Stimulated activated CD4-positive, alpha-beta T cell treated with anti-CD3 and anti-CD28 coated beads, Interleukin-15, amount 100 ng/mL, for 1 hour (primary cell): ENCODE data around the gene HS6ST1.

Experiments used
- DNase-seq, 2 donors: peaks; one replicate each; pipeline ENCODE4 v3.0.0-alpha.2; 2020; ENCODE audit warnings: low read depth in 1 of 2, low spot score in 1 of 2

HS6ST1 gene

DNA sequence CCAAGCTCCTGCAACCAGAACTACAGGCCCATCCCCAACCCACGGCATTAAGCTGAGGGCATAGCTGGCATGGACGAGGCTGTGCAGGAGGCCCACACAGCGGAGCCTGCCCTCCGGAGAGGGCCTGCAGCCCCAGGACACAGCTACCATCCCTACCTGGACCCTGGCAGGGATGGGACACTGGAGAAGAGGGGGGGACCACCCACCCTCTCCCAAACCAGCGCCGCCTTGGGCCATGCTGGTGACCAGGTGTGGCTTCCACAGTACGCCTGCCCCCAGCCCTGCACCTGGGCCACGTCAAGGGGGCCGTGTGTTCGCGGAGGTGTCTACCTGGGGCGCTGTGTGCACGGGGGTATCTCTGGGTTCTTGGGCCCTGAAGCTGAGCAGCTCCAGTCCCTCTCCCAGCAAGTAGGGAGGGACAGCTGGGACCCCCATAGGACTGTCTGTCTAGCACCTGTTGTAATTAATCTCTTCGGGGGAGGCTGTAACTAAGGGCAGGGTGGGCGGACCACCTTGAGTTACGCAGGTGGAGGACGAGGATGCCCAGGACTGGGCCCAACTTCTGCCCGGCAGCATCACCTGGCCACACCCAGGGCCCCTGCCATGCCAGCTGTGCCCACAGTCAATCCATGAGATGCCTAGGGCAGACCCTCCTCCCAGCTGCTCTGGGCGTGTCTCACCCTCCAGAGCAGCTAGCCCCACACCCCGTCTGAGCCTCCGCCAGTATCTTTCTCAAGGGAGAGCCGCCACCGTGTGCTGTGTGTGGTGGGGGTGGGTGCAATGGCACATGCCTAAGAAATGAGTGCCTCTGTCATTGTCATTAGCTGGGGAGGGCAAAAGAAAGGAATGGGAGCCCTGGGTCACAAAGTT lies 18.3 kb downstream of the HS6ST1 start:
- no peak for DNase-seq

DNA sequence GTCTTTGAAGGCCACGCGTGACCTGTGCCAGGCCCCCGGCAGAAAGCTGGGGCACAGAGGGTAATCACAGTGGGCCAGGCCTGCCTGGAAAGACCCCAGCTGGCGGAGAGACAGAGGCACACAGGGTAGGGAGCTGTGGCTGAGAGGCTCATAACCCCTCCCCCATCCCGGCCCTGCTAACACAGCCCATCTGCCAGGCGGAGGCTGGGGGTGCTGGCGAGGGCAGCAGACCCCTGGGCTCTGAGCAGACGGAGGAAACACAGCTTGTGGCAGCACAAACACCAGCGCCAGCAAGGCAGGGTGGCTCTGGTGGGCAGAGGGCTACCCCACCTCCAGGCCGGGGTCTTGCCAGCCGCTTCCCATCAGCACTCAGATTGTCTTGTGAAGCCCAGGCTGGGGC lies 19.0 kb downstream of the HS6ST1 start:
- DNase-seq = no peak

DNA sequence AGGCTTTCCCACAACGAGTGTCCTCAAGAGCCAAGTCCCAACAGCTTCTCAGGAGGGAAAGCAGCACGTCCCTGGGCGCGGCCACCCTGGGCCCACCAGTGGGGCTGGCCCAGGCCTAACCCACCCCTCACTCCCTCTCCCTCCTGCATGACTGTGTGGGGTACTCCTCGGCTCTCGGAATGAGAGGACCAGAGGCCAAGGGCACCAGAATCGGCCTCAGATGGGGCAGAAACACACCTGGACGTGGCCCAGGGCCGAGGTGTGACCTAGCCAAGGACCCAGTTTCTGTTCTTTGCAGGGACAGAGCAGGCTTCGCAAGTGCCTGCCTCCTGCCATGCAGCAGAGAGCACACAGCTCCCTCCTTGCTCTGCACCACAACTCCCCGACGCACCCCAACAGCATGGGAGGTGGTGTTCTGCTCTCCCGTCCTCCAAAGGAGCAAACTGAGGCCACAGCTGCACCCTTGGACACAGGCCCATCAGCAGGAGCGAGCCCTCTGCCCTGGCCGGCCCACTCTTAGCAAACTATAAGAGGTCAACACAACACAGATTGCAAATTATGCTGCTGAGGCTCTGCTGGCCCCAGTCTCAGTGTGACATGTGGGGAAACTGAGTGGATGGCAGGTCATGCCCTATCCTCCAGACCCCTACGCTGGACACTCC lies 19.7 kb downstream of the HS6ST1 start:
- no peak for DNase-seq

DNA sequence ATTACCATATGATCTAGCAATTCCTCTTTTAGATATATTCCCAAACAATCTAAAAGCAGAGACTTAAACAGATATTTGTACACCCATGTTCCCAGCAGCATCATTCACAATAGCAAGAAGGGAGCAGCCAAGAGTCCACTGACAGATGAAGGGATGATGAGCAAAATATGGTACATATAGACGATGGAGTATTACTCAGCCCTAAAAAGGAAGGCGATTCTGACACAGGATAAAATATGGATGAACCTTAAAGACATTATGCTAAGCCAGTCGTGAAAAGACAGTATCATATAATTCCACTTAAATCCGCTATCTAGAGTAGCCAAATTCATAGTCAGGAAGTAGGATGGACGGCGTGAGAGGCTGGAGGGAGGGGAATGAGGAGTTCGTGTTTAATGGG lies 20.4 kb downstream of the HS6ST1 start:
- no peak for DNase-seq

DNA sequence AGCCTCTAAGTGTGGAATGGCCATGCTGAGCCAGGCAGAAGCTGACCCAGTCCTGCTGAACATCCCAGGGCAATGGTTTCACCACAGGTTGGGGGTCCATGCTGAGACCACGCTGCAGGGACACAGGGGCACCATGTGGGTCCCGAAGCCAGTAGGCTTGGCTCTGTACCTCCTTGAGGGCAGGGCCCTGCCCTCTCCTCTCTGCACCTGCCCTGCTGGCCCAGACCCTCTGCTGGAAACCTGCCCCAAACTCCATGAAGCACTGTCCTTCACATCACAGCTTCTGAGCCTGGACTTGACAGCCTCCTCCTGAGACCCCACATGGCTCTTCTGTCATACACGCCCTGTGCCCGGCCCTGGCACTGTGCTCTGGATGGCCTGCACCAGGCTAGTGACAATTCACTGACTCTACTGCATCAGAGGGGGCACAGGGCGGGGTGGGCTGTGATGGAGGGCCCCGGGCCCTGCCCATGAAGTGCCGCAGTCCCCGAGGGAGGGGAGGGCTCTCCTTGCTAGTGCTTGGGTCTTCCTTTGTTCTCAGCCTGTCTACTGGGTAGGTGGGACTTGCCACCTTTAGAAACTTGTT lies 24.7 kb downstream of the HS6ST1 start:
- no peak for DNase-seq

DNA sequence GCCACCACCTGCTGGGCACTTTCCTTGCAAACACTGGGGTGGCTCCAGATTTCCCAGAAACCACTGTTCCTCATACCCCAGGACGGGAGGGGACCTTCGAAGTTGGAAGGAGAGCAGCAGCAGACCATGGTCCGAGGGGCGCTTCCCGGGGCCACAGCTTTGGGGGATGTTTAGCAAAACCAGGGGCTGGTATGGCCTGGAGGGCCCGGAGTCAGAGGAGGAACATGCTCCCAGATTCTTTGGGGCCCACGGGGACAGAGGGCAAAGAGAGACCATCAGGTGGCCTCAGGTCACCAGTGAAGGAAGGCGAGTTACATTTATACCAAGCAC lies 25.3 kb downstream of the HS6ST1 start:
- no peak for DNase-seq

DNA sequence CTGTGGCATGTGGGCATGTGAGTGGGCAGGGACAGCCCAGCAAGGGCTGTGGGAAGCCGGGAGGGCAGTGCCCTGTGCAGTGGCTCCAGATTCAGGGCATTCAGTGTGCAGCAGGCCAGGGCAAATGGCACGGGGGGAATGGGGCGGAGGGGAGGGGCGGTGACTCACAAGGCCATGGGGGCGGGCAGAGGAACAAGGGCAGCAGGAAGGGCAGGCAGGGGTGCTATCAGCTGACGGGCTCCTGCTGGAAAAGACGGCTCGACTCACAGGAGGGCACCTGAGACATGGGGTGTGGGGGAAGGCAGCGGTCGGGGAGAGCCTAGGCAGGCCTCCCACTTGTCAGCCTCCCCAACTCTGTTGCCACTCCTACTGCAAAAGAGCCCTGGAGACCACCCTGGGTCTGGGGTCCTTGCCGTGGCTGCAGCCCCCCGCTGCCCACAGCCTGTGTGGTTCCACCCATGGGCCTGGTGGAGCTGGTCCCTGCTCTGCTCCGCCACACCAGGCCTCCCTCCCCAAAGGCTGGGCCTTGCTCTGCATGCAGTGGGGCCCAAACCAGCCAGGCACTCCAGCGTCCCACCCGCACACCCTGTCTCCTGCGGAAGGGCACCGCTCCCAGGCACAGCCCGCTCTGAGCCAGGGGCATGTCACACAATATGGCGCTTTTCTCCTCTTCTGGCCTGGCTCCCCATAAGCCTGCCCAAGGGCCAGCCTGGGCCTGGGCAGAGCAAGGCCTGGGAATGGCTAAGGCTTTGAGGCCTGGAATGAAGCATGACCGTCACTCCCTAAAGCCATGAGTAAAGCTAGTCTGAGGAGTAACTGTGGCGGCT lies 25.9 kb downstream of the HS6ST1 start:
- no peak for DNase-seq

DNA sequence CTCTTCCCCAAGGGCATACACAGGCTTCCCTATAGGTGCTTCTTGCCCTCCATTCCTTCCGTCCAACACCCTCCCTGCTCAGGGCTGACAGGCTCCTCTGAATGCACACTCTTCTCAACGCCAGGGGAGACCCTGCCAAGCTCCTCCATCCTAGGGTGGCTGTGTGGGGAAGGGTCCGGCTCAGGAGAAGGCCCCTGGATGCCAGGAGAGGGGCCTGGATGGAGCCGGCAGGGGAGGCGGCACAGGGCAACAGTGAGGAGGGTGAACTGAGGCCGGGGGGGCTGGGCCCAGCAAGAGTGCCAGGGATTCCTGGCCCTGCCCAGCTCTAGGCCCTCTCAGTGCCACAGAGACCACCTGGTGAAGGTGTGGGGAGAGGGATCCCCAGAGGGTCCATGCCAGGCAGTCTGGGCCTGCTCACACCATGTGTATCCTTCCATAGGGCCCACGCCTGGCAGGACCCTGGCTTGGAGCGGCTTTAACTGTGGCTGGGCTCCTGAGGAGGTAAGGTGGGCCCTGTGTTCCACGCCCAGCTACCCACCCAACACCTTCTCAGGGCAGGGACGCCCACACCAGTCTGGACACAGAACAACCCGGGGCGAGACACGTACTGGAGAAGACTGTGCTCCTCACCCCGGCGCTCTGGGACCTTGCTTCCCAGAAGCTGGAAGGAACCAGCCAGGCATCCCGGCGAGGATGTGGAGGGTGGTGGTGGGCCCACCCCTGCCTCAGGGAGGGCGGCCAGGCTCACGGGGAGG lies 26.6 kb downstream of the HS6ST1 start:
- DNase-seq = no peak

DNA sequence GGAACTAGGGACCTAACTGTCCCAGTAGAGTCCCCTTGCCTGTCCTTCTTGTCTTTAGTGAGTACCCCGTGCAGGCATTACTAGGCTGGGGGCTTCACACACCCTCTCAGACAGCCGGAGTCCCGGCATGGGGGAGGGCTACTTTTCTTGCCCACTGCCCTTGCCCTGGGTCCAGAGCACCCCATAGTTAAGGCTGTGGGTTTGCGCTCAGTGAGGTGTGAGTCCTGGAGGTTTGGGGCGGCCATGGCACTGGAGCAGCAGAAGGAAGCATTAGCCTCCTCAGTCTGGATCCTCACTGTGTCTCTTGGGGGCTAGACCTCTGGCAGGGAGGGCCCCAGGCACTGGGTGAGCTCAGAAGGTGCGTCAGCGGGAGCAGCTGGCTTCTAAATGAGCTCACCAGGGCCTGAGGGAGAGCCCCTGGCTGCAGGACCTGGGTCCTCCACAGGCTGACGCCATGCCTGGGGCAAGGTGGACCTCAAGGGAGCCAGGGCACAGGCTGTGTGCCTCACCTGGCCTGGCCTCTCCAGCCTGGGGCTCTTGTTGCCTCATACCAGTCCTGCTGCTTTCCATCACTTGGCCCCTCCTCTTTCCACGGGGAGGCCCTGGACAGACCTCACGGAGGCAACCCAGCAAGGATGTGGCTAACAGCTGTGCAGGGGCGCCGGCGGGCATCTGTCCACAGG lies 27.4 kb downstream of the HS6ST1 start:
- DNase-seq = no peak

DNA sequence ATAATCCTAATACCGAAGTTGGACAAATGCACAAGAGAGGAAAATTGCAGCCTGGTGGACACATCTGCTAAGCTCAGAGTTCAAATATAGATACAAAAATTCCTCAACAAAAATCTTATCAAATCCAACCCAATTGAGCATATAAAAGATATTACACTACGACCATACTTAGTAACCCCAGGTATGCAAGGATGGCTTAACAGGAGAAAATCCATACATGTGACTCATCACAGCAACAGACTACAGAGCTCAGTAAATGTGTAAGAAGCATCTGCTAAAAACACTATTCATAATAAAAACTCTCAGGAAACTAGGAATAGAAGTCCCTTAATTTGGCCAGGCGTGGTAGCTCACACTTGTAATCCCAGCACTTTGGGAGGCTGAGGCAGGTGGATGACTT lies 28.3 kb downstream of the HS6ST1 start:
- no peak for DNase-seq

DNA sequence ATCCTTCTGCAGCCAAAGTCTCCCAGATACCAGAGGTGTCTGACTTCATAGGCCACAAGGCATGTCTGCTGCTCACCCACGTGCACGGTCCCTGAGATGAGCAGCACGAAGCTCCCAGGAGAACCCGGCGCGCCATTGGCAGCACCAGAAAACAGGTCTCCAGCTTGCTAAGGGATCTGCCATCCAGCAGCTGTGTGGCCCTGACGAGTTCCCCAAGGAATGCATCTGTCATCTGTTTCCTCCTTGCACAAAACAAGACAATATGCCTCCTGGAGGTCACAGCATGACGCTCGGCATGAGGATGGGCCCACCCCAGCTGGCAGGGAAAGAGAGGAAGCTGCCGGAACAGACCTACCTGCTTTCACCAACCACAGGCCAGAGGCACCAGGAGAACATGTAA lies 29.2 kb downstream of the HS6ST1 start:
- no peak for DNase-seq

DNA sequence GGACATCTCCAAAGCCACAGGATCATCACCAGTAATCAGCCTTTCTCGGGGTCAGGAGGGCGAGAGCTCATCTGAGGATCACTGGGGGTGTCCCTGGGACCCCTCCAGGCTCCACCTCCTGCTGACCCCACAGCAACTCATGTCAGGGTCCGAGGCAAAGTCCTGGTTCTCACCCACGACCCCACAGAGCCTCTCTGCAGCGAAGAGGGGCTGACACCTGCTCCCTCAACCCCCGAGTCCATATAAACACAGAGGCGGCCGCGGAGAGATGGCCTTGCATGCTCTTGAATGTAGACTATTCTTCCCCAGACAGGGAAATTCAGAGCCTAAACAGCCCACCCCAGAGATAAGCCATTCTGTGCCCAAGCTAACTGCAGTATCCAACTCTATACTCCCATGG lies 29.9 kb downstream of the HS6ST1 start:
- no peak for DNase-seq

DNA sequence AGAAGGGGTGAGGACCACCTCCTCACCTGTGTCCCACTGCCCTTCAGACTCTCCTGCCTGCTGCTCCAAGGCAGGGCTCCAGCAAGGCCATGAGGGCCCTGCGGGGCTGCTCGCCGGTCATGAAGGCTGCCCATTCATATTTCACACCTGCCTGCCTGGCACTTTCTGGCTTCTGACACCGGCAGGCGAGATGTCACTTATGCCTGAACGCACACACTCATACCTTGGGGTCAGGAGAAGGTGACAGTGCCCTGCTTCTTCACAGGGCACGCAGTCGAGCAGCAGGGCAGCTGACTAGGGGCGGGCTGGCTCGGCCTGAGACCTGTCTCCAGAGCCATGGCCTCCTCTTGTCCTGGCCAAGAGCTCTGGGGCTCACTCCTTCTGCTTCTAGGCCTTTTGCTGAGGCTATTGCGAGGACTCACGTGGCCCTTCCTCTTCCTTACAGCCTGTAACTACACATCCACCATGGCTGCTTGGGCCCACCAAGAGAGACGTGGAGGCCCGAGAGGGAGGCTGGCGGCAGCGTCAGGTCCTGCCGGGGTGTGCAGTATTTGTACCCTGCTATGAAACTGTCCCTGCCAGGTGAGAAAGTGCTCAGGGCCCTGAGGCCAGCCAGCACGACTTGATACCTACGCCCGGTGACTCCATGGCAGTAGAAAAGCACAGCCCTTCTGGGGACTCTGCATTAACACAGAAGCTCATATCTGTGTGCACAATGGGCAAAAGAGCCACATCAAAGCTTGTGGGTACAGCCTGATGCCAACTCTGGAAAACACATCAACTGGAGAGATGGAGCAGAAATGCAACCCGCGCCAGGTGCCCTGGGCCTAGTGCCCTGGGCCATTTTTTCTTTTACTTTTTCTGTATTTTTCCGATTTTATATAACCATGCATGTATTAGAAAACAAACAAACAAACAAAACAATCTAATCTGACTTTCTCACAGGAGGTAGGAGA lies 30.6 kb downstream of the HS6ST1 start:
- no peak for DNase-seq

DNA sequence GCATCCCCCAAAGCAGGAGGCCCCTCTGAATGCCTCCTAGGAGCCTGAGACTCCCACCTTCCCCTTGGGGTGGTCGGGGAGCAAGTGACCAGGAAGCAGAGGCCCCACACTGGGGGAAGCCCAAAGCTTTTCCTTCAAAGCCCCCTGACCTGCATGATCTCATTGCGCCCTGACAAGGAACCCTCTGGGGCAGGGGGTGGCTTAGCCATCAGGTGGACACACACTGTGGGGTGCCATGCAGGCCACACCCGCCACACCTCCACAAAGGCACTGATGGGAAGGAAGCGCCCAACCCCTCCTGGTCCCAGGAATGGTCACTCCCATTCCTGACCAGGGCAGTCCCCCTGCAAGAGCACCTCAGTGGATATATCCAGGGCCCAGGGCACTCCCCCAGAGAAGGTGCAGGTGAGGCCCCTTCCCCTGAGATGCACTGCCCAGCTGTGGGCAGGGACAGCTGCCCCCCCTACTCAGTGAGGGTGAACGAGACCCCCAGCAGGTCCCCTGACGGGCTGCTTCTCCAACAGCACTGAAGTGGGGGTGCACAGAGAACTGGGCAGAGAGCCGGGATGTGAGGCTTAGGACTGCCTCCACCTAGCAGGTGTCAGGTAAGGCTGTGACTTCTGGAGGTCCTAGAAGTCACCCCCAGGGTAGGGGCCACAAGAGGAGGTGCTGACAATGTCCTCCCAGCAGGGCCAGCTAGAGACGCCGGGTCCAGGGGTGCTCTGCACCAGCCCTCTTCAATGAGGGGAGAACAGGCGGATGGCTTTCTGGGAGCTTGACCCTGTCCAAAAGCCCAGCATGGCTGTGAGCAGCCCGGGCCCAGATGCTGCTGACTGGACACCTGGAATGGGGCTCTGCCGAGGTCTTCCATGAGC lies 31.5 kb downstream of the HS6ST1 start:
- DNase-seq = no peak

DNA sequence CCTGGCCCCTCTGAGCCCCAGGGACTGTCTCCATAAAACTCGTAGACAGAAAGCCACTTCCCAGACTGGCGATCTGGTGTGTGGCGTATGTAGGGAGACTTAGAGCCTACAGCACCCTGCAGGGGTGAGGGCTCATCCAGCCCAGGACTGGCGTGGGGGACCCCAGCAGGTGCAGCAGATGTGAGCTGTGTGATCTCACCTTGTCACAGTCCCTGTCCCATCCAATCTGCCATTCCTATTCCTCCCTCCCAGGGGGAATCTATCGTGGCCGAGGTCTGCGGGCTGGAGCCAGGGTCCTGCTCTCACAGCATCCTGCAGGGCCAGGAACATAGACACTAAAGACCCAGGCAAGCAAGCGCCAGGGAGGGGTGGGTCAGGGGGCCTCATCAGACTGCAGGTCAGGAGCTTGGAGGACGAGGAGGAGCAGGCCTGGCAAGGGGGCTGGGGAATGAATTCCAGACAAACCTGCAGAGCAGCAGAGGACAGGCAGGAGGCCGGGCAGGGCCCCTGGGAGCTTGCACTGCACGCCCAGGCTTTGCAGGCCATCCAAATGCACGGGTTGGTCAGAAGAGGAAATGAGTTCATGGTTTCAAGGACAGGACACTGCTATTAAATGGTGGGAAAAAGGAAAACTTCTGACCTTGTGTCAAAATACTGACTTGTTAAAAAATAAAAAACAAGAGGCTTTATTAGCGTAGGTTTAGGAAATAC lies 32.5 kb downstream of the HS6ST1 start:
- no peak for DNase-seq

DNA sequence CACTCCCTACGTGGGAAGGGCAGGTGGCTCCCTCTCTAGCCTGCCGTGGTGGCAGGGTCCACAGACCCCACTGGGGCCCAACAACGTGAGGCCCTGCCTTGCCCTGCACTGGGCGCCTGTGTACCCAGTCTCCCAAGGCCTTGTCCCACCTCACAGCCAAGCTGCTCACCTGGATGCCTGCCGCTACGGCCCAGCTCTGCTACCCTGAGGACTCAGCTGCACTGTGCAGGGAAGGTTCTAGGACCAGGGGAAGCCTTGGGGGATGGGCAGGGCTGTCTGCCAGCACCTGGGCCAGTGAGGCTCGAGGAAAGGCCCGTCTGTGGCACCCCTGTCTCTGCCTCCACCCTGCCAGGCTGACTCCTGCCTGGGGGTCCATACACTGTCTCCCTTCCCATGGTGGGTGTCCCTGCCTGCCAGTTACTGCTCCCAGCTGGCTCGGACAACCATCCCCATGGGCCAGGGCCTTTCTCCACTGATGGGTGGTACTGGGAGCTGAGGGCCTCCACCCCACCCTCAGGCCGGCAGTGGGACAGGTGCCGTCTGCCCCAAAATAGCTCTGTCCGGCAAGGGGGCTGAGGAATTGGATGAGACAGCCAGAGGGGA lies 33.2 kb downstream of the HS6ST1 start:
- no peak for DNase-seq

DNA sequence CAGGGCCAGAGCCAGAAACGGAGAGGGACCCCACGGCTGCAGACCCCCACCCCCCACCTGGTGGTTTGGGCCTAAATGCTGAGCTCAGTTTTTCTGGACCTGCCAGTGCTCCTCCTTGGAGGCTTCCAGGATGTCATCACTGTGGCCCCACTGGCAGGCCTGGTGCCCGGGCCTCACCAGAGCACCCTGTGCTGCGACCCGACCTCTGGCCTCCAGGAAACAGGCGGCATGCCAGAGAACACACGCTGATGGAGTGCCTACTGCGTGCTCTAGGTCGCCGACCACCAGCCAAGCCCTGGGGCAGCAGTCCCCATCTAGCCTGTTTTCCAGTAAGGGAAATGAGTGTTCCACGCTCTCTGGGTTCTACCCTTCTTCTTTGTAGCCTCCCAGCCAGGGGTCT lies 33.8 kb downstream of the HS6ST1 start:
- no peak for DNase-seq
